ENCODE results near the gene WDR17.

The WDR17 gene

DNA sequence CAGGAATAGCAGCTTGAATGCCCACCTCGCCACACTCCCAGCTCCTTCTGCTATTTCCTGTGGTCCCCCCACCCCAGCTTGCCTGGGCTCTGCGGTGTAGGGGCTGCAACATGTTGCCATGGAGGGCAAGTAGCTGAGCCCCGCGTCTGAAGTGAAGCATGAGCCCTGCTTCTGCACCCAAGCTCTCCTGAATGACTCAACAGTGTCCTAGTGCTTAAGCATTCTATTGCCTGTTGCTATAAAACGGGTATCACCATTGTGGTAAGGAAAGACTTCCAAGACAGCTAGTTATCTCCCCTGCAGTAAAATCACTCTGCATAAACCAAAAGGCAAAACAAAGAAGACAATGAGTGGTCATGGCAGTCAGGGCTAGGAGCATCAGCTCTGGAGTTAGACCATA, 161.1 kb downstream of the WDR17 start:
- no peak for DNase-seq (ENCODE audit: low read depth)
- H3K4me3 ChIP-seq (ENCODE audit: low read length) = no peak overlapping the region
- TF ChIP-seq CTCF (IDR thresholded peaks at IDR 0.05; ENCODE audit: insufficient read depth, low read depth, low read length, missing control alignments) = no peak

GRCh38 chr4:176229645-176230044, 164.0 kb downstream of the WDR17 start:
- no peak for DNase-seq (ENCODE audit: low read depth)
- H3K4me3 ChIP-seq (ENCODE audit: low read length) = no peak overlapping the region
- TF ChIP-seq CTCF (IDR thresholded peaks at IDR 0.05; ENCODE audit: insufficient read depth, low read depth, low read length, missing control alignments) = no peak

Data from epithelial cell of esophagus (primary cell).